GM12878 (cell line): ENCODE data around the gene TXNRD1. TPM values are rescaled to one million over a fixed set of nuclear protein-coding genes. Genes with fewer than 3 reads are reported as not detected.
A peak's percentile ranks its signal among the peaks of the same experiment; 100 is the strongest.

Experiments used
- BRCA1 ChIP-seq: IDR thresholded peaks from 2 replicates; pipeline ENCODE4 v1.6.1; 2011; ENCODE audit warnings: low read depth, low read length, improper control_type of control experiment
- HDAC2 ChIP-seq: fragments of 200-600 bp; sonication (generic); IDR thresholded peaks from 2 replicates; pipeline ENCODE4 v1.6.1; 2017
- HDAC6 ChIP-seq: fragments of 200-600 bp; sonication (generic); IDR thresholded peaks from one replicate; pipeline ENCODE4 v1.8.0; 2017; ENCODE audit warnings: antibody characterized with exemption; ENCODE audit not compliant: unreplicated experiment
- IKZF2 ChIP-seq, 2 experiments: fragments of 450-650 bp; IDR thresholded peaks; 2 replicates each; pipeline ENCODE4 v1.6.1; 2017; ENCODE audit warnings: mild to moderate bottlenecking in 2 of 2, moderate library complexity in 2 of 2
- KDM1A ChIP-seq: fragments of 200-600 bp; sonication (generic); IDR thresholded peaks from 2 replicates; pipeline ENCODE4 v1.6.1; 2016; ENCODE audit warnings: borderline replicate concordance
- POU2F2 ChIP-seq: IDR thresholded peaks from 3 replicates; pipeline ENCODE4 v1.6.1; 2011; ENCODE audit warnings: low read depth, mild to moderate bottlenecking, low read length, borderline replicate concordance
- STAT3 ChIP-seq: IDR thresholded peaks from 2 replicates; pipeline ENCODE4 v1.6.1; 2011; ENCODE audit warnings: low read depth, low read length, improper control_type of control experiment
- YY1 ChIP-seq: IDR thresholded peaks from 2 replicates; pipeline ENCODE4 v1.6.1; 2011; ENCODE audit warnings: low read depth, mild to moderate bottlenecking, low read length
- polyA plus RNA-seq, 11 experiments: library from polyadenylated mRNA; depleted of rRNA in 4 of 11; unstranded in 6 of 11; stranded (reverse) in 5 of 11; fragments of >200 nt; fragmentation: Nextera tagmentation in 4 of 11; fragmentation: Illumina TruSeq in 1 of 11; extraction: Ambion mirVana in 4 of 11; extraction: Trizol in 1 of 11; gene quantifications; 1 replicate in 1 of 11; 2 replicates in 10 of 11; pipeline versions ENCODE4 v1.2.1 to v1.2.3, GENCODE V29; 2011 to 2016; ENCODE audit warnings: inconsistent platforms in 2 of 11, missing spikeins in 2 of 11, low read depth in 1 of 11
- total RNA-seq, 4 experiments: library from RNA; depleted of rRNA in 3 of 4; stranded (reverse); fragments of >200 nt in 3 of 4; fragmentation: Illumina TruSeq in 1 of 4; extraction: Trizol in 1 of 4; gene quantifications; 2 replicates each; pipeline versions ENCODE4 v1.2.1 to v1.2.3, GENCODE V29; 2013 to 2021
- TF ChIP-seq, protein P1 (sequence below): IDR thresholded peaks from 2 replicates; pipeline ENCODE4 v1.6.1; 2012; ENCODE audit warnings: improper control_type of control experiment, low read depth, low read length; ENCODE audit not compliant: insufficient replicate concordance
- TF ChIP-seq, protein P2 (sequence below): fragments of 450-650 bp; IDR thresholded peaks from 2 replicates; pipeline ENCODE4 v1.6.1; 2017; ENCODE audit warnings: antibody characterized with exemption, mild to moderate bottlenecking, moderate library complexity
- TF ChIP-seq, protein P3 (sequence below), 3 experiments: IDR thresholded peaks in 2 of 3; conservative IDR thresholded peaks in 1 of 3; 2 replicates each; pipeline ENCODE4 v1.5.1; 2011; ENCODE audit warnings: low read depth in 3 of 3, low read length in 3 of 3, mild to moderate bottlenecking in 3 of 3, control low read depth in 2 of 3, moderate library complexity in 2 of 3, inconsistent platforms in 1 of 3, mixed read lengths in 1 of 3; ENCODE audit not compliant: control insufficient read depth in 2 of 3, insufficient read depth in 1 of 3; ENCODE audit errors: extremely low read depth in 1 of 3
- TF ChIP-seq, protein P4 (sequence below): fragments of 150-350 bp; IDR thresholded peaks from 2 replicates; pipeline ENCODE4 v1.6.1; 2014; ENCODE audit warnings: mild to moderate bottlenecking, low read depth, low read length
- TF ChIP-seq, protein P5 (sequence below): fragments of 450-650 bp; IDR thresholded peaks from 2 replicates; pipeline ENCODE4 v1.6.1; 2017; ENCODE audit warnings: mild to moderate bottlenecking, moderate library complexity

Gene TXNRD1
- total and polyA plus RNA-seq, 10 of the 15 experiments (the other 5 are each of a cell fraction or from before 2014, with no cell fraction given): 52.6 to 84.6 (median 67.8) TPM

DNA sequence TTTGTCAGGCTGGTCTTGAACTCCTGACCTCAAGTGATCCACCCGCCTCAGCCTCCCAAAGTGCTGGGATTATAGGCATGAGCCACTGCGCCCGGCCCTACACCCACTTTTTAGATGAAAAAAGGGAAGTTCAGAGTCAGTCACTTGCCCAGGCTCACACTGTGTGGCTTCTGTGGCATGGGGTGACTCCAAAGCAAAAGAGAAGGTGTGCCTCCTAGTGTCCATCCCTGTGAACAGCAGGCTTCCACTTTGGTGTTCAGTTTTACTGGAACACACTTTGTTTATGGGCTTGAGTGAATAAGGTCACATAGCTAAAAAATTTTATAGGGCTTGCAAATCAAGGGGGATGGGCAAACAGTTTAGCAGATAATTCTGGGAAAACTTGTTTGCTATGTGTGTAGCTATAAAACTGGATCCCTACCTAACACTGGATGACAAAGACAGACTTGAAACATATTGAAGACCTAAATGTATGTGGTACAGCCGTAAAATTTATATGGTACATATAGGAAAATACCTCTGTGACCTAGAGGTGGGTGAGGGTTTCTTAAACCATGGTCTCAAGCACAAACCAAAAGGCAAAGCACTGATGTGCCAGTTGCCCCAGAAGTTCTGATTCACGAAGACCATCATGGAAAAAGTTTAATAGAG, 142.9 kb downstream of the TXNRD1 start (continued):
- TF ChIP-seq, protein P1, sequence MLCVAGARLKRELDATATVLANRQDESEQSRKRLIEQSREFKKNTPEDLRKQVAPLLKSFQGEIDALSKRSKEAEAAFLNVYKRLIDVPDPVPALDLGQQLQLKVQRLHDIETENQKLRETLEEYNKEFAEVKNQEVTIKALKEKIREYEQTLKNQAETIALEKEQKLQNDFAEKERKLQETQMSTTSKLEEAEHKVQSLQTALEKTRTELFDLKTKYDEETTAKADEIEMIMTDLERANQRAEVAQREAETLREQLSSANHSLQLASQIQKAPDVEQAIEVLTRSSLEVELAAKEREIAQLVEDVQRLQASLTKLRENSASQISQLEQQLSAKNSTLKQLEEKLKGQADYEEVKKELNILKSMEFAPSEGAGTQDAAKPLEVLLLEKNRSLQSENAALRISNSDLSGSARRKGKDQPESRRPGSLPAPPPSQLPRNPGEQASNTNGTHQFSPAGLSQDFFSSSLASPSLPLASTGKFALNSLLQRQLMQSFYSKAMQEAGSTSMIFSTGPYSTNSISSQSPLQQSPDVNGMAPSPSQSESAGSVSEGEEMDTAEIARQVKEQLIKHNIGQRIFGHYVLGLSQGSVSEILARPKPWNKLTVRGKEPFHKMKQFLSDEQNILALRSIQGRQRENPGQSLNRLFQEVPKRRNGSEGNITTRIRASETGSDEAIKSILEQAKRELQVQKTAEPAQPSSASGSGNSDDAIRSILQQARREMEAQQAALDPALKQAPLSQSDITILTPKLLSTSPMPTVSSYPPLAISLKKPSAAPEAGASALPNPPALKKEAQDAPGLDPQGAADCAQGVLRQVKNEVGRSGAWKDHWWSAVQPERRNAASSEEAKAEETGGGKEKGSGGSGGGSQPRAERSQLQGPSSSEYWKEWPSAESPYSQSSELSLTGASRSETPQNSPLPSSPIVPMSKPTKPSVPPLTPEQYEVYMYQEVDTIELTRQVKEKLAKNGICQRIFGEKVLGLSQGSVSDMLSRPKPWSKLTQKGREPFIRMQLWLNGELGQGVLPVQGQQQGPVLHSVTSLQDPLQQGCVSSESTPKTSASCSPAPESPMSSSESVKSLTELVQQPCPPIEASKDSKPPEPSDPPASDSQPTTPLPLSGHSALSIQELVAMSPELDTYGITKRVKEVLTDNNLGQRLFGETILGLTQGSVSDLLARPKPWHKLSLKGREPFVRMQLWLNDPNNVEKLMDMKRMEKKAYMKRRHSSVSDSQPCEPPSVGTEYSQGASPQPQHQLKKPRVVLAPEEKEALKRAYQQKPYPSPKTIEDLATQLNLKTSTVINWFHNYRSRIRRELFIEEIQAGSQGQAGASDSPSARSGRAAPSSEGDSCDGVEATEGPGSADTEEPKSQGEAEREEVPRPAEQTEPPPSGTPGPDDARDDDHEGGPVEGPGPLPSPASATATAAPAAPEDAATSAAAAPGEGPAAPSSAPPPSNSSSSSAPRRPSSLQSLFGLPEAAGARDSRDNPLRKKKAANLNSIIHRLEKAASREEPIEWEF: no peak
- no peak for TF ChIP-seq BRCA1
- no peak for TF ChIP-seq HDAC6
- TF ChIP-seq, protein P2, sequence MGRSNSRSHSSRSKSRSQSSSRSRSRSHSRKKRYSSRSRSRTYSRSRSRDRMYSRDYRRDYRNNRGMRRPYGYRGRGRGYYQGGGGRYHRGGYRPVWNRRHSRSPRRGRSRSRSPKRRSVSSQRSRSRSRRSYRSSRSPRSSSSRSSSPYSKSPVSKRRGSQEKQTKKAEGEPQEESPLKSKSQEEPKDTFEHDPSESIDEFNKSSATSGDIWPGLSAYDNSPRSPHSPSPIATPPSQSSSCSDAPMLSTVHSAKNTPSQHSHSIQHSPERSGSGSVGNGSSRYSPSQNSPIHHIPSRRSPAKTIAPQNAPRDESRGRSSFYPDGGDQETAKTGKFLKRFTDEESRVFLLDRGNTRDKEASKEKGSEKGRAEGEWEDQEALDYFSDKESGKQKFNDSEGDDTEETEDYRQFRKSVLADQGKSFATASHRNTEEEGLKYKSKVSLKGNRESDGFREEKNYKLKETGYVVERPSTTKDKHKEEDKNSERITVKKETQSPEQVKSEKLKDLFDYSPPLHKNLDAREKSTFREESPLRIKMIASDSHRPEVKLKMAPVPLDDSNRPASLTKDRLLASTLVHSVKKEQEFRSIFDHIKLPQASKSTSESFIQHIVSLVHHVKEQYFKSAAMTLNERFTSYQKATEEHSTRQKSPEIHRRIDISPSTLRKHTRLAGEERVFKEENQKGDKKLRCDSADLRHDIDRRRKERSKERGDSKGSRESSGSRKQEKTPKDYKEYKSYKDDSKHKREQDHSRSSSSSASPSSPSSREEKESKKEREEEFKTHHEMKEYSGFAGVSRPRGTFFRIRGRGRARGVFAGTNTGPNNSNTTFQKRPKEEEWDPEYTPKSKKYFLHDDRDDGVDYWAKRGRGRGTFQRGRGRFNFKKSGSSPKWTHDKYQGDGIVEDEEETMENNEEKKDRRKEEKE: no peak
- TF ChIP-seq, protein P3, sequence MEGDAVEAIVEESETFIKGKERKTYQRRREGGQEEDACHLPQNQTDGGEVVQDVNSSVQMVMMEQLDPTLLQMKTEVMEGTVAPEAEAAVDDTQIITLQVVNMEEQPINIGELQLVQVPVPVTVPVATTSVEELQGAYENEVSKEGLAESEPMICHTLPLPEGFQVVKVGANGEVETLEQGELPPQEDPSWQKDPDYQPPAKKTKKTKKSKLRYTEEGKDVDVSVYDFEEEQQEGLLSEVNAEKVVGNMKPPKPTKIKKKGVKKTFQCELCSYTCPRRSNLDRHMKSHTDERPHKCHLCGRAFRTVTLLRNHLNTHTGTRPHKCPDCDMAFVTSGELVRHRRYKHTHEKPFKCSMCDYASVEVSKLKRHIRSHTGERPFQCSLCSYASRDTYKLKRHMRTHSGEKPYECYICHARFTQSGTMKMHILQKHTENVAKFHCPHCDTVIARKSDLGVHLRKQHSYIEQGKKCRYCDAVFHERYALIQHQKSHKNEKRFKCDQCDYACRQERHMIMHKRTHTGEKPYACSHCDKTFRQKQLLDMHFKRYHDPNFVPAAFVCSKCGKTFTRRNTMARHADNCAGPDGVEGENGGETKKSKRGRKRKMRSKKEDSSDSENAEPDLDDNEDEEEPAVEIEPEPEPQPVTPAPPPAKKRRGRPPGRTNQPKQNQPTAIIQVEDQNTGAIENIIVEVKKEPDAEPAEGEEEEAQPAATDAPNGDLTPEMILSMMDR (IDR thresholded peaks at IDR 0.05 in 2 of 3, conservative IDR thresholded peaks at IDR 0.05 in 1 of 3; ENCODE audit: control insufficient read depth in 2 of 3, extremely low read depth in 1 of 3, insufficient read depth in 1 of 3, low read depth in 3 of 3, low read length in 3 of 3): peak; percentile 91 to 96 (median 92)
- TF ChIP-seq STAT3: no peak
- 0 out of 2 replicates have a peak, but pooled peaks have one; percentile 53 for TF ChIP-seq YY1
- TF ChIP-seq, protein P4, sequence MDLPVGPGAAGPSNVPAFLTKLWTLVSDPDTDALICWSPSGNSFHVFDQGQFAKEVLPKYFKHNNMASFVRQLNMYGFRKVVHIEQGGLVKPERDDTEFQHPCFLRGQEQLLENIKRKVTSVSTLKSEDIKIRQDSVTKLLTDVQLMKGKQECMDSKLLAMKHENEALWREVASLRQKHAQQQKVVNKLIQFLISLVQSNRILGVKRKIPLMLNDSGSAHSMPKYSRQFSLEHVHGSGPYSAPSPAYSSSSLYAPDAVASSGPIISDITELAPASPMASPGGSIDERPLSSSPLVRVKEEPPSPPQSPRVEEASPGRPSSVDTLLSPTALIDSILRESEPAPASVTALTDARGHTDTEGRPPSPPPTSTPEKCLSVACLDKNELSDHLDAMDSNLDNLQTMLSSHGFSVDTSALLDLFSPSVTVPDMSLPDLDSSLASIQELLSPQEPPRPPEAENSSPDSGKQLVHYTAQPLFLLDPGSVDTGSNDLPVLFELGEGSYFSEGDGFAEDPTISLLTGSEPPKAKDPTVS: no peak
- TF ChIP-seq, protein P5, sequence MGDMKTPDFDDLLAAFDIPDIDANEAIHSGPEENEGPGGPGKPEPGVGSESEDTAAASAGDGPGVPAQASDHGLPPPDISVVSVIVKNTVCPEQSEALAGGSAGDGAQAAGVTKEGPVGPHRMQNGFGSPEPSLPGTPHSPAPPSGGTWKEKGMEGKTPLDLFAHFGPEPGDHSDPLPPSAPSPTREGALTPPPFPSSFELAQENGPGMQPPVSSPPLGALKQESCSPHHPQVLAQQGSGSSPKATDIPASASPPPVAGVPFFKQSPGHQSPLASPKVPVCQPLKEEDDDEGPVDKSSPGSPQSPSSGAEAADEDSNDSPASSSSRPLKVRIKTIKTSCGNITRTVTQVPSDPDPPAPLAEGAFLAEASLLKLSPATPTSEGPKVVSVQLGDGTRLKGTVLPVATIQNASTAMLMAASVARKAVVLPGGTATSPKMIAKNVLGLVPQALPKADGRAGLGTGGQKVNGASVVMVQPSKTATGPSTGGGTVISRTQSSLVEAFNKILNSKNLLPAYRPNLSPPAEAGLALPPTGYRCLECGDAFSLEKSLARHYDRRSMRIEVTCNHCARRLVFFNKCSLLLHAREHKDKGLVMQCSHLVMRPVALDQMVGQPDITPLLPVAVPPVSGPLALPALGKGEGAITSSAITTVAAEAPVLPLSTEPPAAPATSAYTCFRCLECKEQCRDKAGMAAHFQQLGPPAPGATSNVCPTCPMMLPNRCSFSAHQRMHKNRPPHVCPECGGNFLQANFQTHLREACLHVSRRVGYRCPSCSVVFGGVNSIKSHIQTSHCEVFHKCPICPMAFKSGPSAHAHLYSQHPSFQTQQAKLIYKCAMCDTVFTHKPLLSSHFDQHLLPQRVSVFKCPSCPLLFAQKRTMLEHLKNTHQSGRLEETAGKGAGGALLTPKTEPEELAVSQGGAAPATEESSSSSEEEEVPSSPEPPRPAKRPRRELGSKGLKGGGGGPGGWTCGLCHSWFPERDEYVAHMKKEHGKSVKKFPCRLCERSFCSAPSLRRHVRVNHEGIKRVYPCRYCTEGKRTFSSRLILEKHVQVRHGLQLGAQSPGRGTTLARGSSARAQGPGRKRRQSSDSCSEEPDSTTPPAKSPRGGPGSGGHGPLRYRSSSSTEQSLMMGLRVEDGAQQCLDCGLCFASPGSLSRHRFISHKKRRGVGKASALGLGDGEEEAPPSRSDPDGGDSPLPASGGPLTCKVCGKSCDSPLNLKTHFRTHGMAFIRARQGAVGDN: no peak
- peak; percentile 27 to 68; a peak in 2 of 4 replicates for TF ChIP-seq IKZF2 (IDR thresholded peaks at IDR 0.05)
- no peak for TF ChIP-seq HDAC2
- TF ChIP-seq POU2F2: 0 out of 3 replicates have a peak, but pooled peaks have one; percentile 45
- no peak for TF ChIP-seq KDM1A
